Measurements from ENCODE around the gene ZDHHC21. TPM values are rescaled to one million over a fixed set of nuclear protein-coding genes. Genes with fewer than 3 reads are reported as not detected.

Gene ZDHHC21
- total and polyA plus RNA-seq, 2 experiments from 2014 or later, result 4.0 to 13.5 TPM

- peaks cover 3% of the 10 kb centered on the region; the same call in 2 of the 3 replicates for H3K9me3 Mint-ChIP-seq
Measured at GRCh38 chr9:14661421-14662059, 31.7 kb downstream of the ZDHHC21 start.

More at GRCh38 chr9:14661421-14662059, 31.7 kb downstream of the ZDHHC21 start:
- Mint-ChIP-seq H3K36me3 (ENCODE audit: low read depth) (peaks cover 16% of the 10 kb centered on the region; the same call in 2 of the 3 replicates), H3K4me3 (no peak overlapping the region), H3K27ac (no peak overlapping the region), H3K4me1 (0 out of 3 replicates have a peak, but pooled peaks cover 2% of the 10 kb centered on the region), H3K27me3 (ENCODE audit: insufficient read depth, low read depth, poor library complexity) (no peaks in the 10 kb centered on the region)
- ATAC-seq (no peak), DNase-seq (ENCODE audit: low spot score) (peak; percentile 54)
- H3K4me3 ChIP-seq, result no peak overlapping the region
- H3K27ac ChIP-seq (ENCODE audit: low read depth), result no peak overlapping the region
- no peaks in the 10 kb centered on the region for H4K20me1 ChIP-seq (replicated peaks; ENCODE audit: insufficient read depth)
- H3K79me2 ChIP-seq (replicated peaks; ENCODE audit: insufficient read depth), result no peaks in the 10 kb centered on the region
- no peaks in the 10 kb centered on the region for H3K4me1 ChIP-seq (ENCODE audit: insufficient read depth)
- H3K9me2 ChIP-seq (ENCODE audit: insufficient read depth), result no peaks in the 10 kb centered on the region
- H3K4me2 ChIP-seq, result no peak overlapping the region
- H3F3A ChIP-seq (replicated peaks; ENCODE audit: low read depth), result no peaks in the 10 kb centered on the region
- H2AFZ ChIP-seq, result no peak overlapping the region
- no peaks in the 10 kb centered on the region for H3K36me3 ChIP-seq (ENCODE audit: insufficient read depth)
- no peaks in the 10 kb centered on the region for H3K27me3 ChIP-seq (ENCODE audit: insufficient read depth)
- TF ChIP-seq NANOG (IDR thresholded peaks at IDR 0.05; ENCODE audit: borderline replicate concordance) (no peak), CTCF (conservative IDR thresholded peaks at IDR 0.05; ENCODE audit: low read depth in 2 of 2) (peak; percentile 51 to 86), CREB1 (CRISPR knock-in tag; IDR thresholded peaks at IDR 0.05; ENCODE audit: low read depth) (no peak), ZNF114 (CRISPR knock-in tag; IDR thresholded peaks at IDR 0.05) (no peak)
- TF ChIP-seq, protein P1, sequence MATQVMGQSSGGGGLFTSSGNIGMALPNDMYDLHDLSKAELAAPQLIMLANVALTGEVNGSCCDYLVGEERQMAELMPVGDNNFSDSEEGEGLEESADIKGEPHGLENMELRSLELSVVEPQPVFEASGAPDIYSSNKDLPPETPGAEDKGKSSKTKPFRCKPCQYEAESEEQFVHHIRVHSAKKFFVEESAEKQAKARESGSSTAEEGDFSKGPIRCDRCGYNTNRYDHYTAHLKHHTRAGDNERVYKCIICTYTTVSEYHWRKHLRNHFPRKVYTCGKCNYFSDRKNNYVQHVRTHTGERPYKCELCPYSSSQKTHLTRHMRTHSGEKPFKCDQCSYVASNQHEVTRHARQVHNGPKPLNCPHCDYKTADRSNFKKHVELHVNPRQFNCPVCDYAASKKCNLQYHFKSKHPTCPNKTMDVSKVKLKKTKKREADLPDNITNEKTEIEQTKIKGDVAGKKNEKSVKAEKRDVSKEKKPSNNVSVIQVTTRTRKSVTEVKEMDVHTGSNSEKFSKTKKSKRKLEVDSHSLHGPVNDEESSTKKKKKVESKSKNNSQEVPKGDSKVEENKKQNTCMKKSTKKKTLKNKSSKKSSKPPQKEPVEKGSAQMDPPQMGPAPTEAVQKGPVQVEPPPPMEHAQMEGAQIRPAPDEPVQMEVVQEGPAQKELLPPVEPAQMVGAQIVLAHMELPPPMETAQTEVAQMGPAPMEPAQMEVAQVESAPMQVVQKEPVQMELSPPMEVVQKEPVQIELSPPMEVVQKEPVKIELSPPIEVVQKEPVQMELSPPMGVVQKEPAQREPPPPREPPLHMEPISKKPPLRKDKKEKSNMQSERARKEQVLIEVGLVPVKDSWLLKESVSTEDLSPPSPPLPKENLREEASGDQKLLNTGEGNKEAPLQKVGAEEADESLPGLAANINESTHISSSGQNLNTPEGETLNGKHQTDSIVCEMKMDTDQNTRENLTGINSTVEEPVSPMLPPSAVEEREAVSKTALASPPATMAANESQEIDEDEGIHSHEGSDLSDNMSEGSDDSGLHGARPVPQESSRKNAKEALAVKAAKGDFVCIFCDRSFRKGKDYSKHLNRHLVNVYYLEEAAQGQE (IDR thresholded peaks at IDR 0.05; ENCODE audit: unreplicated experiment), result no peak
- TF ChIP-seq, protein P2, sequence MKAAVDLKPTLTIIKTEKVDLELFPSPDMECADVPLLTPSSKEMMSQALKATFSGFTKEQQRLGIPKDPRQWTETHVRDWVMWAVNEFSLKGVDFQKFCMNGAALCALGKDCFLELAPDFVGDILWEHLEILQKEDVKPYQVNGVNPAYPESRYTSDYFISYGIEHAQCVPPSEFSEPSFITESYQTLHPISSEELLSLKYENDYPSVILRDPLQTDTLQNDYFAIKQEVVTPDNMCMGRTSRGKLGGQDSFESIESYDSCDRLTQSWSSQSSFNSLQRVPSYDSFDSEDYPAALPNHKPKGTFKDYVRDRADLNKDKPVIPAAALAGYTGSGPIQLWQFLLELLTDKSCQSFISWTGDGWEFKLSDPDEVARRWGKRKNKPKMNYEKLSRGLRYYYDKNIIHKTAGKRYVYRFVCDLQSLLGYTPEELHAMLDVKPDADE (IDR thresholded peaks at IDR 0.05), result no peak
